ENCODE results near the gene ZFYVE28.

DNA sequence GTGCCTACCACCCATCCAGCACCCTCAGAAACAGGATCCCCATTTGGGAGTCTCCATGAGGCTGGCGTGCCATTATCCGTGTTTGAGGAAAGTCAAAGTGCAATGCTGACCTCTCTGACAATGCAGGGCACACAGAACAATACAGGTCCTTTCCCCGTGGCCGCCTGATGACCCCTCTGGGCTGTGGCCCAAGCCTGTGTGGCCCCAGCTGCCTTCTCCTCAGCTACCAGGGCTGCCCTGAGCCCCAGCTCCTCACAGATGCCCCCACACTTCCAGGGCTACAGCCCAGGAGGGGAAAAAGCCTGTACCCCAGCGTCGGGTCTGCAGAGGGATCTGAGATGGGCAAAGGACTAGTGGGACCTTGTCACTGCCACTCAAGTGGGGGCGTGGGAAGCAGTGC is 15.5 kb downstream of the ZFYVE28 start:
- TF ChIP-seq, protein P1, sequence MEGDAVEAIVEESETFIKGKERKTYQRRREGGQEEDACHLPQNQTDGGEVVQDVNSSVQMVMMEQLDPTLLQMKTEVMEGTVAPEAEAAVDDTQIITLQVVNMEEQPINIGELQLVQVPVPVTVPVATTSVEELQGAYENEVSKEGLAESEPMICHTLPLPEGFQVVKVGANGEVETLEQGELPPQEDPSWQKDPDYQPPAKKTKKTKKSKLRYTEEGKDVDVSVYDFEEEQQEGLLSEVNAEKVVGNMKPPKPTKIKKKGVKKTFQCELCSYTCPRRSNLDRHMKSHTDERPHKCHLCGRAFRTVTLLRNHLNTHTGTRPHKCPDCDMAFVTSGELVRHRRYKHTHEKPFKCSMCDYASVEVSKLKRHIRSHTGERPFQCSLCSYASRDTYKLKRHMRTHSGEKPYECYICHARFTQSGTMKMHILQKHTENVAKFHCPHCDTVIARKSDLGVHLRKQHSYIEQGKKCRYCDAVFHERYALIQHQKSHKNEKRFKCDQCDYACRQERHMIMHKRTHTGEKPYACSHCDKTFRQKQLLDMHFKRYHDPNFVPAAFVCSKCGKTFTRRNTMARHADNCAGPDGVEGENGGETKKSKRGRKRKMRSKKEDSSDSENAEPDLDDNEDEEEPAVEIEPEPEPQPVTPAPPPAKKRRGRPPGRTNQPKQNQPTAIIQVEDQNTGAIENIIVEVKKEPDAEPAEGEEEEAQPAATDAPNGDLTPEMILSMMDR (IDR thresholded peaks at IDR 0.05) = no peak
- no peak for TF ChIP-seq POLR2A (IDR thresholded peaks at IDR 0.05)

Data from Peyer's patch (tissue), 4 donors.